Measurements from ENCODE around the gene KLHL28.
A peak's percentile ranks its signal among the peaks of the same experiment; 100 is the strongest.

Gene KLHL28

DNA sequence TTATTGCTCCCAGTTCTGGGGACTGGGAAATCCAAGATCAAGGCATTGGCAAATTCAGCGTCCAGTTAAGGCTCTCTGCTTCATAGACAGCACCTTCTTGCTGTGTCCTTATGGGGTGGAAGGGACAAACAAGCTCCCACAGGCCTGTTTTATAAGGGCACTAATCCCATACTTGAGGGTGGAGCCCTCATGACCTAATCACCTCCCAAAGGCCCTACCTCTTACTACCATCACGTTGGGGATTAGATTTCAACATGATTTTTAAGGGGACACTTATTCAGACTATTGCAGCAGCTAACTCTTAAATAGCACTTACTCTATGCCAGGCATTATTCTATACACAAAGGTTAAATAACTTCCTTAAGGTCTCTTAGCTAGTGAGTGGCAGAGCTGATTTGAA is 17.5 kb upstream of the KLHL28 start:
- H3K9me3 Mint-ChIP-seq = peaks cover 11% of the 10 kb centered on the region

GRCh38 chr14:44971459-44971858 is 9.7 kb upstream of the KLHL28 start:
- DNase-seq = no peak
- no peak overlapping the region for H3K4me3 Mint-ChIP-seq
- peaks cover 96% of the 10 kb centered on the region for H3K36me3 Mint-ChIP-seq (ENCODE audit: low read depth)
- TF ChIP-seq CTCF (IDR thresholded peaks at IDR 0.05) = no peak
- peaks cover 84% of the 10 kb centered on the region for H3K9me3 Mint-ChIP-seq
- peak overlapping the region; percentile 11 for H3K27ac Mint-ChIP-seq
- no peaks in the 10 kb centered on the region for H3K27me3 Mint-ChIP-seq (ENCODE audit: low read depth, poor library complexity)
- peaks cover 28% of the 10 kb centered on the region for H3K4me1 Mint-ChIP-seq

More for the DNA sequence above, 17.5 kb upstream of the KLHL28 start:
- no peak for DNase-seq
- no peak for TF ChIP-seq CTCF (IDR thresholded peaks at IDR 0.05)
- Mint-ChIP-seq H3K27me3 (ENCODE audit: low read depth, poor library complexity) (no peaks in the 10 kb centered on the region), H3K4me1 (no peaks in the 10 kb centered on the region), H3K36me3 (ENCODE audit: low read depth) (peaks cover 41% of the 10 kb centered on the region), H3K27ac (no peak overlapping the region), H3K4me3 (no peak overlapping the region)

GRCh38 chr14:44970907-44971306 is 9.2 kb upstream of the KLHL28 start:
- no peaks in the 10 kb centered on the region for H3K27me3 Mint-ChIP-seq (ENCODE audit: low read depth, poor library complexity)
- H3K9me3 Mint-ChIP-seq = peaks cover 79% of the 10 kb centered on the region
- peaks cover 28% of the 10 kb centered on the region for H3K4me1 Mint-ChIP-seq
- DNase-seq = no peak
- no peak for TF ChIP-seq CTCF (IDR thresholded peaks at IDR 0.05)
- H3K36me3 Mint-ChIP-seq (ENCODE audit: low read depth) = peaks cover 90% of the 10 kb centered on the region
- no peak overlapping the region for H3K4me3 Mint-ChIP-seq
- H3K27ac Mint-ChIP-seq = no peak overlapping the region

- Mint-ChIP-seq H3K27me3 (ENCODE audit: low read depth, poor library complexity) (no peaks in the 10 kb centered on the region), H3K4me3 (peak overlapping the region; percentile 44), H3K27ac (no peak overlapping the region), H3K36me3 (ENCODE audit: low read depth) (peaks cover 75% of the 10 kb centered on the region), H3K9me3 (peaks cover 68% of the 10 kb centered on the region), H3K4me1 (peaks cover 50% of the 10 kb centered on the region)
- no peak for TF ChIP-seq CTCF (IDR thresholded peaks at IDR 0.05)
- no peak for DNase-seq
These were observed 7.0 kb upstream of the KLHL28 start for GRCh38 chr14:44968714-44969113.

DNA sequence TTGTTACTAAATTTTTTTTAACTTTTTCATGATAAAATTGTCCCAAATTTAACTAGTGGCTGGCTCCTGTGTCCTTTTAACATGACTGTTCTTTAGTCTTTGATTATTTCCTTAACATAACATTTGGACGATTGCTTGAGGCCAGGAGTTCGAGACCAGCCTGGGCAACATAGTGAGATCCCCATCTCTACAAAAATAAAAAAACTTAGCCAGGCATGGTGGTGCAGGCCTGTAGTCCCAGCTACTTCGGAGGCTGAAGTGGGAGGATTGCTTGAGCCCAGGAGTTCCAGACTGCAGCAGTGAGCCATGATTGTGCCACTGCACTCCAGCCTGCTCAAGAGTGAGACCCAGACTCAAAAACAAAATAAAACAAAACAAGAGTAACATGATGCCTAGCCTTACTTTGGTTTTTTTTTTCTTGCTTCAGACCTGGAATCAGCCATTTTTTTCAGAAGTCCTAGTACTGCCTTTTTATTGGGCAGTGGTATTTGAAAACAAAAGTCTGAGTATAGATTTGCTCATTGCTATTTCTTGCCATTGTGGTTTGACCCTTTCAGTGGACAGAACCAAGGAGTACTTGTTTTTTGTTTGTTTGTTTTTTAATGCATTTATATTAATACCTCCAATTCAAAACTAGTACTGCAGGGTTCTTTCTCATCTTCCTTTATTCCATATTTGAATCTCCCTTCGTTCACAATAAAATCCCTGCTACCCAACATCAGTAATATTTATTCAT is 5.0 kb upstream of the KLHL28 start:
- H3K9me3 Mint-ChIP-seq = peaks cover 51% of the 10 kb centered on the region
- TF ChIP-seq CTCF (IDR thresholded peaks at IDR 0.05) = no peak
- peaks cover 57% of the 10 kb centered on the region for H3K36me3 Mint-ChIP-seq (ENCODE audit: low read depth)
- no peaks in the 10 kb centered on the region for H3K27me3 Mint-ChIP-seq (ENCODE audit: low read depth, poor library complexity)
- H3K4me3 Mint-ChIP-seq = peak overlapping the region; percentile 79
- DNase-seq = no peak
- H3K4me1 Mint-ChIP-seq = peaks cover 61% of the 10 kb centered on the region
- H3K27ac Mint-ChIP-seq = peak overlapping the region; percentile 2

- no peak for DNase-seq
- TF ChIP-seq CTCF (IDR thresholded peaks at IDR 0.05) = no peak
- Mint-ChIP-seq H3K36me3 (ENCODE audit: low read depth) (peaks cover 28% of the 10 kb centered on the region), H3K4me1 (peaks cover 69% of the 10 kb centered on the region), H3K4me3 (no peak overlapping the region), H3K27ac (no peak overlapping the region), H3K9me3 (peaks cover 22% of the 10 kb centered on the region), H3K27me3 (ENCODE audit: low read depth, poor library complexity) (no peaks in the 10 kb centered on the region)
These were observed 2.1 kb upstream of the KLHL28 start for GRCh38 chr14:44963775-44964380.
